Astrocyte of the hippocampus (primary cell): Measurements from ENCODE around the gene ERC2.

ENCODE experiments used
- DNase-seq: peaks from one replicate; pipeline ENCODE4 v3.0.0; 2011; ENCODE audit warnings: low read depth, low spot score

The ERC2 gene

DNA sequence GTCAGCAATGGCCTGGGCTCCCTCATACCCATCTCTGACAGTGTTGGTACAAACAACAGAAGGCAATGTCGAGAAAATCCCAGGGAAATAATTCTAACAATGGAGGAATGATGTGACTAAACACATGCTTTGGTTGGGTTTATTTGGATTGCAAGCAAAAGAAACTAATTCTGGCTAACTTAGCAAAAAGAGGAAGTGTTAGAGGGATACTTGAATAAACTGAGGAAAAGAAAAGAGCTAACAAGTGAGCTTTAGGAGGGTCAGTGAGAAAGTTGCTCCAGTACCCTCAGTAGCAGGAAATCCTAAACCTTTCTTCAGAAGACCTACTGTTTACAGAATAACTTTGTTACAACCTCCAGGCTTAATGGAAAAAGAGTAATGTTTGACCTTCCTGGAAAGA is 716.5 kb downstream of the ERC2 start:
- DNase-seq: no peak

DNA sequence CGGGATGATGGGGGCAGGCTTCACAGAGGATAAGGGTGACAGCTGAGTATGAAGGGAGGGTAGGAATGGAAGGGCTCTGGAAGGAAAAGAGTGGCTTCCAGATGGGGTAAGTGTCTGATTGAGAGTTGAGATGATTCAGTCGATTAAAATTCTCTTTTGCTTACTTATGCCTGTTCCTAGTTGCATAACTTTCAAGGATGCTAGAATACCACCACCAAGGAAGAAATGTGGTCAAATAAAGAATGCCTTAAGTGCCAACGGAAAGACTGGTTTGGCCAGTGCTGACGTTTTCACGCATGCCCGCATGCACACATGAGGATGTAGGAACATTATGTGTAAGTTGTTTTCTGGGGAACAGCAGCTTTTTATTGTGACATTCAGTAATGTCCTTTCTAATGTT is 717.7 kb downstream of the ERC2 start:
- DNase-seq: peak; percentile 94

DNA sequence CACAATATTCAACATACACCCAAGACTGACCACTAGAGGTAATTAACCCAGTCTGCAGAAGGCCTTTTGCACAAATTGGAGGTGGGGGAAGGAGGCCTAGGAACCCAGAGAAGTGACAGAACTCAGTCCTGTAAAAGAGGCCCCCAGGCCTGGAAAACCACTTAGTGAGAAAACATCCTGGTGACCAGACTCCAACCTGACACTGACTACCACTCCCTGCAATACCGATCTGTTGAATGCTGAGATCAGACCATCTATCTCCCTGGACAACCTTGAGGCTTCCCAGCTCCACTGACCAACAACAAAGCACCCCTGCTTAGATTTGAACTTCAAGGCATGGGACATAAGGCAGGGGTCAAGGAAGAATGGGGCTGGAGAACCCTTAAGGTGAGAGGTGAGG is 719.2 kb downstream of the ERC2 start:
- DNase-seq: no peak

DNA sequence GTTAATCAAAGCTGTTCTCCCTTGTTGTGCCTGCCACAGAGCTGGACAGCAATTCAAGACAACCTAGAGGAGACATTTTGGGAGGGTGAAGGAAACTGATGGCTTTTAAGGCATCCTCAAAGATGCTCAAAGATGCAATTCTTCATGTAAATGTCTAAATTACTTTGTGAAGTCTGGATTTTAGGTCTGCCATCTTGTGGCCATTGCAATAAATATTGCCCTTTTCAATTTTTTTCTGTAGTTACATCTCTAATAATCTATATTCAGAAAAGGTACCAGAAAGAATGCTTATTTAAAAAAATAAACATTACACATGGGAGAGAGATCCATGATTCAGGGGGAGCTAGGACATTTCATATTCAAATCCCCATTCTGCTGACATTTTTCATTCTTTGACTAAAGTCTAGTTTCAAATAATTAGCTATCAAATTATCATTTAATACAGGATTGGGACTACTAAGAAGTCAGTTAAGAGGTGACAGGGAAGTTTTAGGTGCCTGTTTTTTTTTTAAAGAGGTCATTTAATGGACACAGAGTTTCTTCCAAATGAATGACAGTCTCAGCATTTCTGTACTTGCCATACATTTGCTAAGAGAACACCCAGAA is 721.4 kb downstream of the ERC2 start:
- no peak for DNase-seq

DNA sequence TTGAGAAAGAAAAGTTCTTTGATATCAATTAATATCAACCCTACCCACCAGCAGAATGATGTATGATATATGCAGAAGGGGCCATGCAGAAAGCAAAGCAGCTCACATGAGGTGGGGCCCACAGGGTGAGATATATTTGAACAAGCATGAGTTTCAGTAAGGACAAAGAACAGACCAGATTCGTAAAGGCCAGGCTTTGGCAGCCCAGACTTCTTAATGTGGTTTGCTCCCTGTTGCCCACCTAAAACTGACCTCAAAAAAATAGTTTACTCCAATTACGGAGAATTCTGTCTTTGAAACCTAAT is 725.5 kb downstream of the ERC2 start:
- DNase-seq: no peak

DNA sequence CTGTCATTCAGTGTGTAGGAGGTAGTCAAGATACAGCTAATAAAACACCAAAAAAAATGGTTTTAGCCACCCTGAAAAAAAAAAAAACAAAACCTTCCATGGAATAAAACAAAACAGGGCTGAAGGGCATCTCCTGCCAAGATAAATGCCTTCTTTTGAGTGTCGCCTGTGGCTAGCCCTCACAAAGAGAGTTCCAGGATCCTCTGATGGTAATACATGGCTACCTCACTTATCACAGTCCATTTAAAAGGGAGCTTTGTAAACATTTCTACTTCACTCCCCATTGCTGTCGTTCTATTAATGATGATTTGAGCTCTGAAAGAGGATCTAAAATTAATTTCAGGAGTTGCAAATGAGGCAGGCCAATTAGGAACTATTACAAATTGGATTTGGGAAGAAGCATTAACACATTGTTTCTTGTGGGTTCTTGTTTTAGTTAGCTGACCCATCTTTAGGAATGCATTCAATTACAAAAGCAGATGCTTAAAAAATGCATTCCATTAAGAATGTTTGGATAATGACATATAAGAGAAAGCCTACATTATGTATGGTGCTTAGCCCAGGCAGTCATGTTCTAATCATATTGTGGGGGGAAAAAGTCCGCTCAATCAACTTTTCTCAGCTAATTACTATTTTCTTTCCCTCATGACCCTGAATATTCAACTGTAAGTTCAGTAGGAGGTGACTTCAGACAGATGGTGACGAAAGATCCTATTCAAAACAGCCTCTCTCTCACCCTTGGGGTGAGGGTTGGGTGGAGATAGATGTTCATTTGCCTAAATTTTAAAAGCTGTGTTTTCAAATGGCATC is 726.0 kb downstream of the ERC2 start:
- DNase-seq: no peak

DNA sequence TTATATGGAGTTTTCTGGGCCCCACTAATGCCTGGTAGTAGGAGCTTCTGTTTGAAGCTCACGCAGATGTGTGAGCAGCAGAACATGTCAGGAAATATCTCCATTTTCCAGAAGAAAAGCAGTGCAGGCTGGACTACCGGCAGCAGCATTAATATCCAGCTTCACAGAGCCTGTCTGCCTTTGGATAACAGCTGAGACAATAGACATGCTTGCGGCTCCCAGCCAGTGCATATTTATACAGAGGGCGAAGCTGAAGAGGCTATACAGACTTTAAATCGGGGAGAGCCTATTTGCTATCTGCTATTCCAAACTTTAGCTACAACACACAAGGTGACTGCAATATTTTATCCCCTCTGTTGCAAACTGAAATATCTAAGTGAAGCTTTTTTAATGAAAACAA is 731.1 kb downstream of the ERC2 start:
- DNase-seq: no peak

DNA sequence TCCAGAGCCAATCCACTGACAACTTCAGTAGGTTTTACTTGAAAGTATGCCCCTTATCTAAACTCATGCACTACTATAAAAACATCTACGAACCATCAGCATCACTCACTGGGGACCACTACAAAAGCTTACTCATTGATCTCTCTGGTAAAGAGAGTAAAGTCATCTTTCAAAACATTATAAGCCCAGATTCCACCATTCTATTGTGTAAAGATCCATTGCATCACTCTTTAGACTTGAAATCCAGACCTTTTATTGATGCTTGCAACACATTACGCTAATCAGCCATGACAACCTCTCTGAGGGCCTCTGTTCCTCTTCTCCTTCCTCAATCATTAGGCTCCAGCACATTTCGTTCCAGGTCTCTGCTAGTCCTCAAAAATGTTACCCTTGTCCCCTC is 732.3 kb downstream of the ERC2 start:
- DNase-seq: no peak

DNA sequence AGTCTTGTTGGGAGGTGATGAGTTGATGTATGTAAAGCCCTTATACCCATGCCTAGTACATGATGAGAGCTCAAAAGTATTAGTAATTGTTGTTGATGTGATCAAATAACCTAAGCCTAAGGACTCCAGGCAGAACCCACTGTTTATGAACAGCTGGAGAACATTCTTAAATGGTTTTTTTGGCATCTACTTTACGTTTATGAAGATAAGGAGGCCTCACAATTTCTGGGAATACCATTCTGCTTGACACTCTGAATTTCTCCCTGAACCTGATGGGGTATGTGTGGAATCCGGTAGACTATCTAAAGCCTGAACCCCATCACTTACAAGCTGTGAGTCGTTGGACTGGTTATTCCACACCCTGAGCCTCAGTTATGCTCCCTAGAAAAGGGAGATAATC is 736.5 kb downstream of the ERC2 start:
- no peak for DNase-seq

DNA sequence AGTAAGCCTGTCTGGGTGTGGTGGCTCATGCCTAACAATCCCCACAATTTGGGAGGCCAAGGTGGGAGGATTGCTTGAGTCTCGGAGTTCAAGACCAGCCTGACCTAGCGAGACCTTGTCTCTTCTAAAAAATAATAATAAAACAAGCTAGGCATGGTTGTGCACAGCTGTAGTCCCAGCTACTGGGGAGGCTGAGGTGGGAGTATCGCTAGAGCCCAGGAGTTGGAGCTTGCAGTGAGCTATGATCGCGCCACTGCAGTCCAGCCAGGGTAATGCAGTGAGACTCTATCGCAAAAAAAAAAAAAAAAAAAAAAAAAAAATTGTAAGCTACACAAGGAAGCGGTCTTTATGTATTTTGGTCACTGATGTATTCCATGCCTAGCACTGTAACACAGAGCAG is 738.7 kb downstream of the ERC2 start:
- no peak for DNase-seq

DNA sequence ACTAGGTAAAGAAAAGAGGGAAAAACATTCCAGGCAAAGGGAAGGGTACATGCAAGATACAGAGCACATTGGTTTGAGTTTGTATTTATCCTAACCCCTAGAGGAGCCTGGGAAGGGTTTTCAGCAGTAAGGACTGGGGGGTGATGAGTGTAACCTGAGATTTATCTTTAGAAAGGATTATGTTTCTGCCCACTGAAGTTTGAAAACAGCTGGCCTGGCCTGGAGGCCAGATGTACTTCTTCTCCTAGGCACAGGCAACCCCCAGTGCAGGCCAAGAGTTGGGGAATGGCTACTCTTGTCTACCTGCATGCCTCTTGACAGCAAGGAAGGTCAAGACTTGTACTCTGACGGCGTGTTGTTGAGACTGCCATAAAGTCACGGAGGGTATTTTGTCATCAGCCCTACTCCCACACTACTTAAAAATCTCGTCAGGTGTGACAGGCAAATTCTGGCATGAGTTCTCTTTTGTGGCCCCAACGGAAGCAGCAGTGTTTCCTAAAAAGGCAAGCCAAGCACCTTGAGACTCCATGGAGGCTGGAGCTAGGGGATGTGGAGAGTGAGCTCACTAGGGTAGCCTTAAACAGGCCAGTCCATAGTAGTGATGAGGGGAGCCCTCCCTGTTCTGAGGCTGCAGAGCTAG is 739.7 kb downstream of the ERC2 start:
- DNase-seq: no peak

DNA sequence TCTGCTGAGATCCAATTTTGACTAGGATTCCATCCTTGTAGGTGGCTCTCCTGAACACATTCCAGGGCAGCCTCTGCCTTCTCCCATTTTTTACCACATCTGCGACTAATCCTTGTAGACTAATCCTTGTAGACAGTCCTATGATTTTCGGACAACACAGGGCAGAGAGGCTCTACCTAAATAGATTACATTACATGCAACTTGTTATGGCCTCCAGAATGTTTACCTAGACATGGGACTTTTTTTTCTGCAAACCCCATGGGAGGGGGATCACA is 741.8 kb downstream of the ERC2 start:
- DNase-seq: no peak

DNA sequence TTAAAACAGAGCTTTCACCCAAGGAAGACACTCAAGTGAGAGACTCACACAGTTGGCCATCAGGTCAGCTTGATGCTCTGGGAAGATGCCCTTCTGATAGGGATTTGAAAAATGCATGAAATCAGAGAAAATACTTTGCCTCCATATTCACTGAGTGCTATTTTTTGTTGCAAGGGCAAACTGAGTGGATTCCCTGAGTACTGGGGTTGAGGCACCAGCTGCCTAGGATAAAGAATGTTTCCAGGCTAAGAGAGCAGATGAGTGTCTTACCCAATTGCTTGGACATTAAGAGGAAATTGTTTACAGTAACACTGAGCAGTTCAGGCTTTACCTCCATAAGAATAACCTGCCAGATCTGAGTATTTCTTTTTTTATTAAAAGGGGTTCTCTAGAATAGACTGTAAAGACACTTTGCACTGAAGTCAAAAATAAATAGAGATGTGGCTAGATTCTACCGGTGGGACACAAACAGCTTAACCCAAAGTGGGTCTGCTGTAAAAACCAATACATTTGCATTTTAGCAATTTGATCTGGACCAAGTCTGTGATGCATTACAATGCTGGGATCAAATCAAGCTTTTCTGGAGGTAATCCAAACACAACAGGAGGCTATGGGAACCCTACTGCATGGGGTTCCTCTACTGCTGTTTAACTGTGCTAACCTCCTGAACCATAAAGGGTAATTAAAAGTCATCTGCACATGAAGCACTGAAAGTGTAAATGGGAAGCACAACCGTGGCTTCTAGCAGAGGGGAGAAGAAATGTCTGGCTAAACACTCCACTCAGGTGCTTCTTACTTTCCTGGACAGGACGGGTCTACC is 742.4 kb downstream of the ERC2 start:
- peak; percentile 16 for DNase-seq

DNA sequence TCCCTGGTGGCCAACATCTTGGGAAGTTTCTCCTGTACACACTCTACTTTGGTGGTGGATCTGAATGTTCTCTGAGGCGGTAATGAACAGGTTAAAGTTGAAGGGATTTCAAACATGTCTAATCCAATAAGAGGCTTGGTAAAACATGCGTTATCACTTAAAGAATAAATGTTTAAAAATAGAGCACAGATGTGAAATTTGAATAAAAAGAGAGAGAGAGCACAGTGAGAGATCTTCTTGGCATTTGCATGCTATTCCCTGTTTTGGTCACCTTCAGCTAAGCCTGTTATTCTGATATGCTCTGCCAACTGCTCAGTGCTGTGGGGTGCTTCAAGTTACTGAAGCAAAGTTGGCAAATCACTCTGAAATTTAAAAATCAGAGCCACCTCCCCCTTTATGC is 743.4 kb downstream of the ERC2 start:
- DNase-seq: no peak

DNA sequence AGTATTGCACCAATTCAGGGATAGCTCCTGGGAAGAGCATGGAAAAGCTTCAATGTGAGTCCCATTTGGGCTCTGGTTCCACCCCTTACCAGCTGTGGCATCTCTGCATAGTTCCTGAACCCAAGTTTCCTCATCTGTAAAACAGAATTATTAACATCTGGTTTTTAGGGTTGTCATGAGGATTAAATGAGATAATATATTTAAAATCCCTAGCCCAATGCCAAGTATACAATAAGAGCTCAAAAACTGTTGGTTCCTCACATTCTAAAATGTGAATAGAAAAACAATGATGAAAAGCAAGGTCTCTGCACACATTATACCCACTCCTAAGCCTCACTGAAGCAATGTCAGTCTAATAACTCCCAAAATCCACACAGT is 743.9 kb downstream of the ERC2 start:
- DNase-seq: no peak

DNA sequence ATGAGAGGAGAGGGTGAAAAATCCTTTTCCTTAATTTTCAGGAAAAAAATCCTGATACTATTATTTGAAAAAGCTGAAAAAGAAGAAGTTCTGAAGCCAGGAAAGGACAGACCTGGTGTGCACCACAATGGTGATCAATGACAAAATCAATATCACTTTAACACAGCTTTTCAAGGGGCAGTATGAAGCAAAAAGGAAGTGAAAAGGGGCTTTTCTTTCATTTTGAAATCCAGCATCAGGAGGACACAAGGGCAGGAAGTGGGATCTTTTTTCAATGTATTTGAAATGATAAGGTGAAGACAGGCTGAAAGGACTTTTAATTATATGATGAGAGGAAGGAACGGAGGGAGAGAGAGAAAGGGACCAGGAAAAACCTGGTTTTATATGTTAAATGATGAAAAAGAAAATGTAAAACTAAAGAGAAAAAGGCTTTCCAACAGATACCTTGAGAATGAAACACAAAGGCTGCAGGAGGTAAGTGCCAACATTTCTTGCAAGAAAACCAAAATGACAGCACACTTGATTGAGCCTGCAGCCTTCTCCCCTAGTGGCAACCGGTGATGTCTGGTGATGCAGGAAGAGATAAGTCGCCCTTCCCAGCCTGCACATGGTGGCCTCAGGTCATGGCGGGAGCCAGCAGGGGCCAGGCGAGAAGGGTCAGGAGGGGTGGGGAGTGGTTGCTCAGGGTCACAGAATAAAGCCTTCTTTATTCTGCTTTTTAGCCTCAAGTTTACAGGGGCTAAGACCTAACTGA is 744.4 kb downstream of the ERC2 start:
- DNase-seq: no peak

DNA sequence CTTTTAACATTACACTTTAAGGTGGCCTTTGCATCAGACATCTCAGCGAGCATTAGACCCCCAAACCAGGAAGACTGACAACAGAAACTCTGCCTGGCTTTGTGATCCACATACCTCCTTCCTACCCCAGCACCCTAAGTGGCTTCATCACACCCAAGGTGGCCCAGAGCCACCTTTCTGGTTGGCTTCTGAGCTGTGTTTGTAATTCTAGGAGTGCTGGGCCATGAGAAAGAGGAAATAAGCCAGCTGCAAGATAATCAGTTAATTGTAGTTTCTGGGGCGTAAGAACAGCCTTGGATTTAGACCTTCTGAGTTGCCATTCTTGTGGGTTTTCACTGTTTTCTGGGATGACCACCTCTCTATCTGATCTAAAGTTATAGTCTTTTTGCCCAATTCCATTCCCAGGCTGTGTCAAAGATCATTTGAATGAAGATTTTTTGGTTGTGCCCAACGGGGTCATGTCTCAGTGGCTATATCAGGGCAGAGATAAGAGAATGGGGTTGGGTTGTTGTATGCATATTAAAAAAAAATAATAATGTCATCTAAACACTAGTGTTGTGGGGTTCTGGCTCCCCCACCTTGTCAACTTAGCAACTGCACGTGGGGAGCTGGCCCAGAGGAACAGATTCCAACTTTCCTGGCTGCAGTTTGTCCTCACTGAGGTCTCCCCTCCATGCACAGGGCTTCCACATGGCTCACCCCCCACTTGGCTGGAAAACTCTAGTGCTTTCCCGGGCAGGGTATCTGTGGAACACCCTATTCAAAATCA is 746.4 kb downstream of the ERC2 start:
- DNase-seq: peak; percentile 53

DNA sequence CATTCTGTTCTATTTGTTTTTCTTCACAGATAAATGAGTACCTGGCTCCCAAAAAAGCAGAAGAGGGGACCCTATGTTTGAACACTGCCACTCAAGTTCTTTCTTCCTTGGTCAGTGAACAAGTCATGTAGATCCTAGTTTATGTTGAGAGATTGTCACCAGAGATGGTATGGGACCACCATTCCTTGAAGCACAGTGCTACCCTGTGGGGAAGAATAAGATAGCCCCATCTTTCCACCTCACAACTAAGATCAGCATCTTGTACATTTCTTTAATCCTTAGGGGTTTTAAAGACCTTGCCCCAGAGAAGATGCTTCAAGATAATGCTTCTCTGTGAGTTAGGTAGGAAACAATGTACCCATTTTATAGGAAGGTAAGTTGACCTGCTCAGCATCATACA is 747.7 kb downstream of the ERC2 start:
- no peak for DNase-seq

DNA sequence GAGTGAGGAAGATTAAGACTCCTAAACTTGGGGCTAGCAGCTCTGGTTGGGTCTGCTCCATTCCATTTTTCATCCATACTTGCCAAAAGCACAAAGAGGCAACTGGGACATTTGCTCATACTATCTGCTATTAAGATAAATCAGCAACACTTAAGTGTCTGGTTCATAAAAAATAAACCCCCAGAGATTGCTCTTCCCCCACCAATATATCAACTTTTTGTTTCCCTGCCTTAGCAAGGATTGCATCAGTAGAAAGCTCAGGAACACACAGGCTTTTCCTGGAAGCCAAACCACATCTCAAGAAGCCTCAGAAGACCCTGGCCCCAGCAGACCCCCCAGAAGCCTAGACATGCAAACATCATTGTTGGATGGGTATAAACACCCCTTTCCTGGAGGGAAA is 748.8 kb downstream of the ERC2 start:
- no peak for DNase-seq

DNA sequence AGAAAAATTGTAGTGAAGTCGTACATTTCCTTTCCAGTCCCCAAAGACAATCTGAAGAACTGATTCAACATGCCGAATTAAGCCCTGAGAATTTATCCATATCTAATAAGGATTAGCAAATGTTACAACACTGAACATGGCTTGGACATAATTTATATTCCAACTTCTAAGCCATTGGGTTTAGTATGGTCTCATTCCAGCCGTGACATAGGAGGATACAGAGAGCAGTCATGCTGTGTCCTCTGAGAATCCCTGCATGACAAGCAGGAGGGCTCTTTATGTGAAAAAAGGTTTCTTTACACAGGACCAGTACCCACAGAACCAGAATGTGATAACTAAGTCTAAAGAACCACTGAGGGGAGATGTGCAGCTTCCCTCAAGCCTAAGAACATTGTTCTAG is 749.3 kb downstream of the ERC2 start:
- DNase-seq: no peak

DNA sequence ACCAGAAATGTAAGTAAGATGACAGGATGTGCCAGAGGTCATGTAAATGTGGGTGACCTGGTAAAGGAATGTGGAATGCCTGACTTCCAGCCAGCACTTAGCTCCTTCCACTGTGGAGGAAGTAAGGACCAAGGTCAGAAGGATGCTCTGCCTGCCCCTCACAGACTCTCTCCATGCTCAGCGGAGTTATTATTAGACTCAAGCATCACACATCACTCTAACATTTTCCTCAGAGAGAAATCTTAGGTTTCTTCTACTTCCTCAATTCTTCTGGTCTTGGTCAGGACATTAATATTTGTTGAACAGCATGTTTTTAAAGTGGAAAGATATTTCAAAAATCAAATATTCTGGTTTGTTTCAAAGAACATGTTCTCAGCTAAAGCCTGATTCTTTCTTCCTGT is 749.7 kb downstream of the ERC2 start:
- DNase-seq: no peak
